Endothelial cell of umbilical vein (primary cell): ENCODE results near the gene LCE2D. TPM values are rescaled to one million over a fixed set of nuclear protein-coding genes. Genes with fewer than 3 reads are reported as not detected.
"Not testable (repeated sequence)": the region's sequence is repeated elsewhere in the genome, so short reads cannot be mapped to it uniquely, and the experiment has no call there.

Experiments used
- BruUV-seq: library from RNA; stranded (reverse); fragments of 400-500 nt; replicated peaks from 2 replicates; lab custom pipeline; 2021; lab: Mats Ljungman, UMichigan
- CTCF ChIA-PET: fragments of 300-600, 350-600 bp; sonication (Branson Sonifier 250); formaldehyde crosslinking; loops from one replicate; lab custom pipeline; 2021; ENCODE audit warnings: antibody characterized with exemption, inconsistent platforms; lab: Charles Lee
- POLR2A ChIA-PET: fragments of 300-600, 350-600 bp; sonication (Branson Sonifier 250); formaldehyde crosslinking; loops from one replicate; lab custom pipeline; 2021; ENCODE audit warnings: antibody characterized with exemption, inconsistent platforms; lab: Charles Lee
- DNase-seq: peaks from one replicate; pipeline ENCODE4 v3.0.0-alpha.2; 2011; ENCODE audit warnings: low read depth, low spot score
- FAIRE-seq: peaks from 2 replicates; lab custom pipeline; 2011; peaks lifted over from hg19 to GRCh38; lab: Jason Lieb, UNC
- H2AFZ ChIP-seq: 2 replicates; pipeline ENCODE4 v1.6.0; 2012; ENCODE audit warnings: low read depth, low read length, control low read depth, inconsistent platforms
- H3K27ac ChIP-seq: 2 replicates; pipeline ENCODE4 v1.5.1; 2011; ENCODE audit warnings: low read depth, mild to moderate bottlenecking, control low read depth, low read length, moderate library complexity; ENCODE audit not compliant: insufficient read depth
- H3K27me3 ChIP-seq, 2 experiments: 2 replicates each; pipeline versions ENCODE4 v1.6.0 to v1.6.1; 2011; ENCODE audit warnings: low read length in 2 of 2, mixed read lengths in 1 of 2; ENCODE audit not compliant: control insufficient read depth in 2 of 2, insufficient read depth in 2 of 2
- H3K36me3 ChIP-seq, 2 experiments: 2 replicates in 1 of 2; 3 replicates in 1 of 2; pipeline ENCODE4 v1.5.1; 2011; ENCODE audit warnings: low read length in 2 of 2, mild to moderate bottlenecking in 1 of 2, moderate library complexity in 1 of 2; ENCODE audit not compliant: control insufficient read depth in 2 of 2, insufficient read depth in 2 of 2; ENCODE audit errors: extremely low read depth in 1 of 2
- H3K4me1 ChIP-seq: 3 replicates; pipeline ENCODE4 v1.5.1; 2011; ENCODE audit warnings: mild to moderate bottlenecking, low read length; ENCODE audit not compliant: control insufficient read depth, insufficient read depth; ENCODE audit errors: extremely low read depth
- H3K4me2 ChIP-seq: 2 replicates; pipeline ENCODE4 v1.6.1; 2011; ENCODE audit warnings: low read length, control low read depth, mixed read lengths; ENCODE audit not compliant: insufficient read depth
- H3K4me3 ChIP-seq, 3 experiments: fragments of 200-600 bp in 1 of 3; sonication (generic), shearing (Covaris generic) in 1 of 3; replicated peaks in 1 of 3; 2 replicates each; pipeline ENCODE4 v1.5.1; 2011 to 2016; ENCODE audit warnings: control low read depth in 3 of 3, low read length in 3 of 3, mild to moderate bottlenecking in 2 of 3, inconsistent platforms in 1 of 3, low read depth in 1 of 3, moderate library complexity in 1 of 3; ENCODE audit not compliant: insufficient read depth in 1 of 3
- H3K79me2 ChIP-seq: 2 replicates; pipeline ENCODE4 v1.6.0; 2012; ENCODE audit warnings: low read length, inconsistent platforms; ENCODE audit not compliant: control insufficient read depth, insufficient read depth
- H3K9ac ChIP-seq: replicated peaks from 2 replicates; pipeline ENCODE3; 2011; ENCODE audit warnings: low read length, control low read depth; ENCODE audit not compliant: insufficient read depth; ENCODE audit errors: extremely low read depth
- H3K9me1 ChIP-seq: replicated peaks from 3 replicates; pipeline ENCODE4 v1.6.0; 2011; ENCODE audit warnings: mild to moderate bottlenecking, low read length; ENCODE audit not compliant: control insufficient read depth, insufficient read depth; ENCODE audit errors: extremely low read depth
- H3K9me3 ChIP-seq: replicated peaks from 2 replicates; pipeline ENCODE4 v1.5.1; 2012; ENCODE audit warnings: low read length, inconsistent platforms; ENCODE audit not compliant: control insufficient read depth, insufficient read depth
- H4K20me1 ChIP-seq: replicated peaks from 2 replicates; pipeline ENCODE3; 2011; ENCODE audit warnings: mild to moderate bottlenecking, low read length; ENCODE audit not compliant: control insufficient read depth, insufficient read depth; ENCODE audit errors: extremely low read depth
- EZH2 ChIP-seq: IDR thresholded peaks from 2 replicates; pipeline ENCODE4 v1.6.1; 2012; ENCODE audit warnings: borderline replicate concordance, low read depth, mild to moderate bottlenecking, moderate library complexity, low read length, inconsistent platforms; ENCODE audit not compliant: severe bottlenecking
- JUN ChIP-seq: IDR thresholded peaks from 2 replicates; pipeline ENCODE4 v1.6.1; 2011; ENCODE audit warnings: borderline replicate concordance, low read depth; ENCODE audit not compliant: insufficient read length, insufficient read depth
- POLR2AphosphoS5 ChIP-seq: IDR thresholded peaks from 2 replicates; pipeline ENCODE4 v1.6.1; 2012; ENCODE audit warnings: low read depth, mild to moderate bottlenecking, control low read depth, low read length, moderate library complexity; ENCODE audit not compliant: insufficient read depth
- dilution Hi-C: fragments of 300-500 bp; cut with MboI; formaldehyde crosslinking; loops from one replicate; pipeline ENCODE4 v1.15.0; 2019; ENCODE audit warnings: low sequenced_read_pairs; ENCODE audit not compliant: extremely low pct_ligation_motif_present
- intact Hi-C: fragments of 100-400 bp; cut with micrococcal nuclease; formaldehyde crosslinking; loops from one replicate; pipeline ENCODE4 v1.10.0; 2022
- polyA plus RNA-seq, 4 experiments: library from polyadenylated mRNA; depleted of rRNA in 3 of 4; stranded (reverse) in 3 of 4; unstranded in 1 of 4; fragments of >200 nt; gene quantifications; 2 replicates each; pipeline versions ENCODE4 v1.2.1 to v1.2.3, GENCODE V29; 2011 to 2012; ENCODE audit warnings: missing spikeins in 1 of 4
- total RNA-seq: library from RNA; stranded (reverse); gene quantifications from 2 replicates; pipeline ENCODE4 v1.2.3, GENCODE V29; 2021

The LCE2D gene
- total and polyA plus RNA-seq, 2 donors (not counting 3 experiments of a cell fraction or from before 2014, with no cell fraction given) = not detected

DNA sequence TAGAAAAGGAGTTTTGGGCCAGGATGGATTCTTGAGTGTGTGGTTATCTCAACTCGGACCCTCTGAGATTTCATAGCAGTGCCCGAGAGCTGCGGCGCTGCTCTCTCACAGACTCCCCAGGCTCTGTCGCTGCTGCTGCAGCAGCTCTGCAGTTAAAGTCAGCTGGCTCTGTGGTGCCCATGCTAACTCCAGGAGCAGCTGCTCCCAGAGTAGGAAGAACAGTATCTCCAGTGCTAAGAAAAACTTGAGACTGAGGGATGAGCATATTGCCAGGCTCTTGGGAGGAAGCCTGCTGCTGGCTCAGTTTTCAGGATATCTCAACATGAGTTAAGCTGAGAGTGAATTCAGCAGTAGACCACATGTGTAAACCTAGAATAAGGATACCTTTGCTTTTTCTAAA is 4.5 kb downstream of the LCE2D start:
- H3K9me3 ChIP-seq = no peaks in the 10 kb centered on the region
- FAIRE-seq (no peak), DNase-seq (no peak)
- no peaks in the 10 kb centered on the region for H4K20me1 ChIP-seq
- TF ChIP-seq EZH2 = no peak
- no peak for TF ChIP-seq JUN
- no peak for TF ChIP-seq POLR2AphosphoS5
- H3K79me2 ChIP-seq = no peaks in the 10 kb centered on the region
- H3K4me3 ChIP-seq = no peak overlapping the region
- no TSS peak for BruUV-seq
- H3K4me2 ChIP-seq = no peak overlapping the region
- dilution Hi-C loops (no loop called here), intact Hi-C loops (no loop called here)
- H3K4me1 ChIP-seq = no peaks in the 10 kb centered on the region
- no peaks in the 10 kb centered on the region for H3K27me3 ChIP-seq
- no peaks in the 10 kb centered on the region for H3K36me3 ChIP-seq
- no peaks in the 10 kb centered on the region for H3K9me1 ChIP-seq
- no peak overlapping the region for H3K9ac ChIP-seq
- H2AFZ ChIP-seq = no peak overlapping the region
- CTCF ChIA-PET = no interaction called here
- POLR2A ChIA-PET = no interaction called here
- no peak overlapping the region for H3K27ac ChIP-seq

- no peaks in the 10 kb centered on the region for H3K4me1 ChIP-seq
- CTCF ChIA-PET = no interaction called here
- intact Hi-C loops = no loop called here
These were observed 9.8 kb downstream of the LCE2D start for GRCh38 chr1:152673016-152673415.

GRCh38 chr1:152674983-152675382 is 11.8 kb downstream of the LCE2D start, which contains the start of gene LCE2C:
Gene LCE2C, plus strand, starts transcription at chr1:152675279. Its CDS starts 737 bp downstream, at chr1:152676016.
- H3K27ac ChIP-seq, FAIRE-seq, H3K9me1 ChIP-seq, BruUV-seq, H4K20me1 ChIP-seq, H2AFZ ChIP-seq, H3K9me3 ChIP-seq, CTCF ChIA-PET, H3K4me2 ChIP-seq, H3K36me3 ChIP-seq, intact Hi-C loops, POLR2A ChIA-PET, DNase-seq, H3K79me2 ChIP-seq, H3K4me3 ChIP-seq, H3K9ac ChIP-seq, H3K4me1 ChIP-seq, H3K27me3 ChIP-seq, dilution Hi-C loops: not testable (repeated sequence)

More at GRCh38 chr1:152673016-152673415, 9.8 kb downstream of the LCE2D start:
- H3K36me3 ChIP-seq = no peaks in the 10 kb centered on the region
- dilution Hi-C loops = no loop called here
- DNase-seq (no peak), FAIRE-seq (no peak)
- no peak overlapping the region for H3K27ac ChIP-seq
- TF ChIP-seq POLR2AphosphoS5 = no peak
- no peak overlapping the region for H3K4me3 ChIP-seq
- H3K79me2 ChIP-seq = no peaks in the 10 kb centered on the region
- no TSS peak for BruUV-seq
- no peaks in the 10 kb centered on the region for H3K9me1 ChIP-seq
- H3K9ac ChIP-seq = no peak overlapping the region
- no peak overlapping the region for H3K4me2 ChIP-seq
- no peaks in the 10 kb centered on the region for H3K9me3 ChIP-seq
- H4K20me1 ChIP-seq = no peaks in the 10 kb centered on the region
- no peak overlapping the region for H2AFZ ChIP-seq
- no peaks in the 10 kb centered on the region for H3K27me3 ChIP-seq
- POLR2A ChIA-PET = no interaction called here
